NCI-H187 treated with DMSO at 0.1 percent for 48 hours (cell line): ENCODE measurements around the gene ADGRF5.

Source experiments
- DNase-seq: peaks from one replicate; lab custom pipeline; 2025; lab: John Stamatoyannopoulos, UW

The ADGRF5 gene, protein sequence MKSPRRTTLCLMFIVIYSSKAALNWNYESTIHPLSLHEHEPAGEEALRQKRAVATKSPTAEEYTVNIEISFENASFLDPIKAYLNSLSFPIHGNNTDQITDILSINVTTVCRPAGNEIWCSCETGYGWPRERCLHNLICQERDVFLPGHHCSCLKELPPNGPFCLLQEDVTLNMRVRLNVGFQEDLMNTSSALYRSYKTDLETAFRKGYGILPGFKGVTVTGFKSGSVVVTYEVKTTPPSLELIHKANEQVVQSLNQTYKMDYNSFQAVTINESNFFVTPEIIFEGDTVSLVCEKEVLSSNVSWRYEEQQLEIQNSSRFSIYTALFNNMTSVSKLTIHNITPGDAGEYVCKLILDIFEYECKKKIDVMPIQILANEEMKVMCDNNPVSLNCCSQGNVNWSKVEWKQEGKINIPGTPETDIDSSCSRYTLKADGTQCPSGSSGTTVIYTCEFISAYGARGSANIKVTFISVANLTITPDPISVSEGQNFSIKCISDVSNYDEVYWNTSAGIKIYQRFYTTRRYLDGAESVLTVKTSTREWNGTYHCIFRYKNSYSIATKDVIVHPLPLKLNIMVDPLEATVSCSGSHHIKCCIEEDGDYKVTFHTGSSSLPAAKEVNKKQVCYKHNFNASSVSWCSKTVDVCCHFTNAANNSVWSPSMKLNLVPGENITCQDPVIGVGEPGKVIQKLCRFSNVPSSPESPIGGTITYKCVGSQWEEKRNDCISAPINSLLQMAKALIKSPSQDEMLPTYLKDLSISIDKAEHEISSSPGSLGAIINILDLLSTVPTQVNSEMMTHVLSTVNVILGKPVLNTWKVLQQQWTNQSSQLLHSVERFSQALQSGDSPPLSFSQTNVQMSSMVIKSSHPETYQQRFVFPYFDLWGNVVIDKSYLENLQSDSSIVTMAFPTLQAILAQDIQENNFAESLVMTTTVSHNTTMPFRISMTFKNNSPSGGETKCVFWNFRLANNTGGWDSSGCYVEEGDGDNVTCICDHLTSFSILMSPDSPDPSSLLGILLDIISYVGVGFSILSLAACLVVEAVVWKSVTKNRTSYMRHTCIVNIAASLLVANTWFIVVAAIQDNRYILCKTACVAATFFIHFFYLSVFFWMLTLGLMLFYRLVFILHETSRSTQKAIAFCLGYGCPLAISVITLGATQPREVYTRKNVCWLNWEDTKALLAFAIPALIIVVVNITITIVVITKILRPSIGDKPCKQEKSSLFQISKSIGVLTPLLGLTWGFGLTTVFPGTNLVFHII (N-terminal part only)

DNA sequence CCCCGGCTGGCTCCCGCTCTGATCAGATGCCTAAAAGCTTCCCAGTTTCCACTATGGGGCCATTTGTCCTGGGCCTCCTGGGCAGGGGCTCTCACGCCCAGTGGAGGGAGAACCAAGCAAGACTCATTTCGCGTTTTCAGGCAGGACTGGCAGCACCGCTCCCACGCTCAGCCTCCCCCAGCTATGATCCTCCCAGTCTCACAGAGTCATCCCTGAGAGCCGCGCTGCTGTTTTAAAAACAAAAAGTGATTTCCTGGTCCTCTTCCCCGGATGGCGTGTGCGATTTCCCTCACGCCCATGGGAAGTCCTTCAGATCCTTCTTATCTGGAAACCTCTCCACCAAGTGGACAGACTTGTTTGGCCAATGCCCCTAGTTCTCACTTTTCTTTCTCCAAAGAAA lies at the start of gene ADGRF5:
Gene ADGRF5, minus strand, starts transcription at position 208 of the 400 bp plus-strand sequence. CDS start 15,176 bp downstream, outside the sequence.
- DNase-seq, result no peak

DNA sequence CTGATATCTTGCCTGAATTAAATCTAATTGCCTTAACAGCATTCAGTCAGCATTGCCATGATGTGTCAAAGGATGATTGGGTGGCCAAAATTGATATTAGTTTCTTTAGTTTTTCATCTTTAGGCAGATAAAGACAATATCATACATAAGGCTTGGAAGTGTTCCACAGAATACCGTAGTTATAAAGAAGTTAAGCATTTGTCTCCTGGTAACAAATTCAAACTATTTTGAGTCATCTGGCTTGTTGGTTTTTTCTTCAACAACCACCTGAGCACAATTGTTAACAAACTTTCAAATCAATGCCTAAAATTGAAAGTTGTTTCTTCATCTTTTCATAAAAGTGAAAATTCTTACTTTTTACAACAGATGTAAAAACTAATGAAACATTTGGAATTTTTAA lies 47.5 kb upstream of the ADGRF5 start:
- no peak for DNase-seq

DNA sequence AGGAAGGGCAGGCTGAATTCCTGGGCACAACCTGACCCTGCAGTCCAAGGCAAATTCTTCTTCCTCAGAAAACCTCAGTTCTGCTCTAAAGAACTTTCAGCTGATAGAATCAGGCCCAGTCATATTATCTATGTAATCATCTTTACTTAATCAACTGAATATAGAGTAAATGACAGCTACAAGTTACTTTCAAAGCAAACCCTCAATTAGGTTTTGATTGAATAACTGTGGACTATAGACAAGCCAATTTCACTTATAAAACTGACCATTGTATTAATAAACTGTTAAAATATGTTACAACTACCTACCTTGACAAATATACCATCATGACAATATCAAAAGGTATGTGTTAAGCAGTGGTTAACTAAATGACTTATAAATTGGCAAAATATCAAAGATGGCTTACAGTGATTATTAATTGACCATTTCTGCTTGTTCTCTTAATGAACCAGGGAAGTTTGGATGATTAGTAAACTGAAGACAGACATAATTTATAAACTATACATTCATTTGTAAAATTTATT lies 46.1 kb upstream of the ADGRF5 start:
- no peak for DNase-seq

DNA sequence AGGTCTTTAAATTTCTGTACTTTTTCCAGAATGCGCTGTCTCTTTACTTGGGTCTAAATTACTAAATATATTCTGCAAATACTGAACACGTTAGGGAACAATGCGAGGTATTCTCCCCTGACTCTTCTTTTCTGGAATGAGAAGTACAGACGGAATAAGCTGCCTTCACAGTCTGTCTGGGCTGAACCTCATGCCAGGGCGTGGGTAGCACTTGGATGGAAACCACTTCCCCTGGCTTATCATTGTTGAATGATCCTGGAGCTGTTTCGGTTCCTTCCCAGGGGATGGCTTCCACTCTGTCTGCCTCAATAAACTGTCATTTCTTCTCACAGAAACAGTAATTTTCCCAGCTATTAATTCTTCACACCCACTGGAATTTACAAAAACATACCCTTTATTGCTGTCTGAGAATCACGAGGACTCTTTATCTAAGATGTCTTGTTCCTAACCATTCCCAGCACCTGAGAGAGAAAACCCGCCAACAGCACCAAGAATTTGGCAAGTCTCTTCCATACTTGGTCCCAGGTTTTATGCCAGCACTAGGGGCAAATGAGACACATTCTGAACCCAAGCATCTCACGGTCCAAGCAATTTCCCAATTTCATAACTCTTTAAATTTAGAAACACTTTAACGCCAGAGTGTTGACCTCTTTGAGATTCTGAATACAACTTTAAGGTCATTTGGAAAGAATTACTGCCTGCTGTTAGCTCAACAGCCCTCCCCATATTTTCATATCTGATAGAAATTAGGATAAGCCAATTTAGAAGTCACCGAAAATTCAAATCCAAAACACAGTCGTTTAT lies 43.2 kb upstream of the ADGRF5 start:
- DNase-seq, result no peak

DNA sequence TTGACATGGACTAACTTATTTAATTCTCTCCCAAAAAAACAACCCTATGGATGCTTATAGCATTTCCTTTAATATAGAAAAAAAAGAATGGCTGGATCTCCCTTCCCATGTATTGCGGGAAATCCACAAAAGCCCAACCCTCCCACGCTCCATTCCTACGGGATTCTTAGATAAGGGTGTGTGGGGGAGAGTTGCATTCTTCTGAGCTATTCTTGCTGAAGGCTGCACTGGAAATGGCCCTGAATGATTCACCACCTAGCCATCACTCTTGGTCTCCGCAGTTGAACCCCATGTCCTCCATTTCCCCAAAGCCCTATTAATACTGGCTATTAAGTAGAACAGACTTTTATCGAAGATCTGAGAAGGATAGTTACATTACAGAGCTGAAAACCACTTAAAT lies 41.9 kb upstream of the ADGRF5 start:
- DNase-seq, result no peak

DNA sequence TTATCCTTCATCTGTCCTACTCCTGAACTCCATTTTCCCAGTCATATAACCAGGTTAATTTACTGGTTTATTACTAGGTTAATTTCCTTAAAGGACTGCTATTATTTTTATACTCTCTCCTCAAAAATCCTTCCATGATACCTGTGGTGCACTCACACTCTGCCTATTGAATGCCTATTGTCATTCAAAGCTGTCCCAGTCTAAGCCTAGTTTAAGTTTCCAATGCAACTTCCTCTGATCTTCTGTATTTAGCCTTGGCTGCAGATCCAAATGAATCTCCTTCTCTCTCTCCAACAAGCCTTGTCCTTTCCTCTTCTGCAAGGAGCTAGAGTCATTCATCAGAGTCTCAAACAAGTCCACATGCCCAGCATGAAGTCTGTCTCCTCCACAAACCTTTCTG lies 41.3 kb upstream of the ADGRF5 start:
- no peak for DNase-seq

DNA sequence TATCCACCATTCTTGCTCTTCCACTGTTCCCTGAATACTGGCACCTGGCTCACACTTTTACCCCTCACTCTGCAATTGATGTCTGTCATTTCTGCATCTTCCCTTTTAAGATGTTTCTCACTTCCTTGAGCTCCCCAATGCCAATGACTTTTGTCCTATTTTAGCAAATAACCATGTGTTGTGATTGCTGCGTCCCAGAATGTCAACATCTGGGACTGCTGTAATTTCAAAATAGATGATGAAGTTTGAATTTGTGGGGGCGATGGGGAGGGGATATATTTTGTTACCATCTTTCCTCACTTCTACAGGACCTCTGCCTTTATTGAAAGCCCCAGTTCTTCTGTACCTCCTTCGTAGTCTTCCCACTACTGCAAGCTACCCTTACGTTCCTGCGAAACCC lies 40.0 kb upstream of the ADGRF5 start:
- DNase-seq, result no peak

DNA sequence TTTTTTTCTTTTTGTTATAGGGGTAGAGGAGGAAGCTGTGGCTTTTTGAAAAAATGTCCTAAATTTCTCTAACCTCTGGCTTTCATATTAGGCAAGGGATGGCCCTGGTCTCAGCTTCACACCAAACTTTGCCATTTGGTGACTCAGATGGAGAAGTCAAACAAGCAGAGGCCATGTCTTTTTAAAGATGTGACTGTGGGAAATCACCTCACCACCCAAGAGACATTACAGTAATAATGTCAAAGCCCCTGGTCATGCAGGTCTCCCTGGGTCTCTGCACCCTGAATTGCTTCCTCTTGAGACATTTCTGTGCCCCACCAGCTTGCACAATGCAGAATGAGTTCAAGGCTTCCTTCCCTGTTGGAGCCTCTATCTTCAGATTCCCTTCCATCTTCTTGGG lies 39.5 kb upstream of the ADGRF5 start:
- no peak for DNase-seq

DNA sequence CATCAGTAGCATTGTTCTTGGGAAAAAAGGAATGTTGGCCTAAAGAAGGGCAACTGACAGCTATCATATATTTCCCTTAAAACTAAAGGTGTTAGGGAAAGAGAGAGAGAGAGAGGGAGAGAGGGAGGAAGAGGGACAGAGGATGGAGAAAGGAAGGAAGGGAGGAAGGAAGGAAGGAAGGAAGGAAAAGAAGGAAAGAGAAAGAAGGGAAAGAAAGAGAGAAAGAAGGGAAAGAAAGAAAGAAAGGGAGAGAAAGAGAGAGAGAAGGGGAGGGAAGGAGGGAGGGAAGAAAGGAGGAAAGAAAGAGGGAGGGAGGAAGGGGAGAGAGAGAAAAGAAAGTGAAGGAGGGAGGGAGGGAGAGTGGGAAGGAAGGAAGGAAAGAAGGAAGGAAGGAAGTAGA lies 37.7 kb upstream of the ADGRF5 start:
- DNase-seq, result no peak

DNA sequence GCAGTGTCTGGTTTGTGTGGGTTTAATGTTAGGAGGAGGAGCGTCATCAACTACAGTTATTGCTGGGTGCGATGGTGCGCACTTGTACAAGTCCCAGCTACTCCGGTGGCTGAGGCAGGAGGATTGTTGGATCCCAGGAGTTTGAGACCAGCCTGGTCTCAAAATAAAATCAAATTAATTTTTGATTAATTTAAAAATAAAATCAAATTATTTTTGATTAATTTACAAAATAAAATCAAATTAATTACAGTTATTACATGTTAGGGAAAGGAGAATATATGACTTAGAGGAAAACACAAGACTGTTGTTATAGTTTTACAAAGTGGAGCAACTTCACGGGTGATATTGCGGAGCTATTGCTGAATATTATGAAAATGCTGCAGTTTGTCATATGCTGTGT lies 34.7 kb upstream of the ADGRF5 start:
- no peak for DNase-seq

DNA sequence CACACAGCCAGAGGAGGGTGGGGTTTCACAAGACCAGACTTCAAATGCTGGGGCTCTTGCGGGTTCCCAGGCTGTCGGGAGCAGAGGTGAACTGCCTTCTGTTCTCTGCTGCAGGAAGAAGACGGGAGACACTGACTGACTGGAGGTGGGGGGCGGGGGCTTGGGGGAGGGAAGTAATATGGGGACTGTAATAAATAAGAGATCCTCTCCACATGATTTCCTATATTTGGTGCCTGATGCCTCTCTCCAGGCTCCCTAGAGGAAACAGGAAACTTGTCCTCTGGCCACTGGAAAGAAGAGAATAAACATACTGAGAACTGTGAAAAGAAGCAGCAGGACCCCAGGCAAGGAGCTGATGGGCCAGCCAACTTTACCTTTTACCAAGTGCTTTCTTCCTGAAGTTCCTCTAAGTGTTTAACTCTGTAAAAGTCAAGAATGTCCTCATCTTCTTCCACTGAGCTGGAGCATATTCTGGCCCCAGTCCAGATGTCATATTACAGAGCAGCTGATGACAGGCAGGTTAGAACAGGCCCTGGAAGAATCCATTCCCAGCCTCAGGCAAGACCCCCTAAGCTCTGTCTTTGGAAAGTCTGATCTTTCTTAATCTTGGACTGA lies 33.2 kb upstream of the ADGRF5 start:
- DNase-seq, result no peak

DNA sequence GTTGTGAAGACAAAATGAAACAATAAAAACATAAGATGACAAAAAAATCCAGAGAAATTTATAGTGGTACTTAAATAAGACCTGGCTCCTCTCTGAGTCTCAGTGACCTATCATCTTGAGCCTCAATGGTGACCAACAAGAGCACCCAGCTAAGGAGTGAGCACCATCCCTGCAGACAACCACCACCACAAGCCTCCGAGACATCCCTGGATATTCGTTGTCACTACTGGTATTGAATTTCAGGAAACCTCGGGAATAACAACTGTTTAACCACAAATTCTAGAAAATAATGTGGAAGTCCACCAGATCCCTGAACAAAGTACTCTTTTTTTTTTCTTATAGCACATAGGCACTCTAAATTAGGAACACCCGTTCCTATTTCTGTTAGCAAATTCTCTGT lies 32.2 kb upstream of the ADGRF5 start:
- no peak for DNase-seq

DNA sequence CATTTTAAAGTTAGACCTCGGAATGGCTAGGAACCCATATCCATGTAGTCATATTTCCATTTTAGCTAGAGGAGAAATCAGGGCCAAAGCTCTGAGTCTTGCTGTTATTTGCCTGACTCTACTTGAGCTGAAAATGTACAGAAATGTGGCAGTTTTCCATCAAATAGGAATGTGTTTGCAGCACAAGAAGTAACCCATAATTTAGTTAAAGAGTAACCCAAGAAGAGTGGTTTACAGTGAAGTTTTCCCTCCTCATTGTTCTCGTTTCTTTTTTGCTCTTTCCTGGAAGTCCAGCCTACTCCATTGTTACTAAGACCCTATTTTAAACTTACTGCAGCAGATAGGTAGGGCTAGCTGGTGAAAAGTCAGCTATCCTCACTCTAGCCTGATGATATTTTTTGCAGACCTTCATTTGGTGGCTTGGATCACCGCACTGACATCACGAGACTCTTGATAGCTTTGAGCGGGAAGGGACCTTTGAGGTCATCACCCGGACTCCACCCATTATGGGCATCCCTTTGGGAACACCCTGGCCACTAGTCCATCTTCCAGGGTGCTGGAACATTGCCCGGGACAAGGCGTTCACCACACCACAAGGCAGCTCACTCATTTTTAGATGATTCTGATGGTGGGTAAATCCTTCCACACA lies 28.0 kb upstream of the ADGRF5 start:
- no peak for DNase-seq

DNA sequence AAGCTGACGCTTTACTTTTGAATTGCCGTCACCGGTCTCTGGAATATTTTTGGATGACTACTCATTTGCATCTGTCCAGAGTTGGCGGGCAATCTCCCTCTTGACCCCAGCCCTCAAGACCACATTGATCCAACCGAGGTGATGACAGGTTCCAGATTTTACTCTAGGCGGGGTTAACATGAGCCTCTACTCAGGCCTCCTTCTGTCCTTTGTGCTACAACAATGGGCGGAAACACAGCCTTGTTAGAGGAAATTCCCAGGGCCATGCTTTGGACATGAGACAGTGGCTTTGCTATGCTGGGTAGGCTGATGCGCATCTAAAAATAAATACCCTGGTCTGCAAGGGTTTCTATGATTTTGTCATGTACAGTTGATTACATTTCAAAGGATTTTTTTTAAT lies 27.0 kb upstream of the ADGRF5 start:
- no peak for DNase-seq

DNA sequence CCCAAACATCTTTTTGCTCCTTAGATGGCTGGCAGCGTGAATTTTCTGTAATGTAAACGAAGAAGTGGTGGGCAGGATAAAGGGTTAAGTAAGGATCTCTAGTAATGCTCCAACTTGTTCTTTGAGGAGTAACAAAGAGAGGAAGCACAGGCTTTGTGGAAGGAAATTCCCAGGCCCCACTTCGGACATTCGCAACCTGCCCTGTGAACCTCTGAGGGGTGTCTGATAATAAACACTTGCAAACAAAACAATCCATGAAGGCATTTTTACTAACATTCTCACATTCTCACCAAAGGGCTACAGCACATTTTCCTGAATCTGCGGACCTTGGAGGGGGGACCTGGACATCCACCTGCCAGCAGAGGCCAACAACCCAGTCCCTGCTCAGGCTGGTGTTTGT lies 25.8 kb upstream of the ADGRF5 start:
- no peak for DNase-seq

DNA sequence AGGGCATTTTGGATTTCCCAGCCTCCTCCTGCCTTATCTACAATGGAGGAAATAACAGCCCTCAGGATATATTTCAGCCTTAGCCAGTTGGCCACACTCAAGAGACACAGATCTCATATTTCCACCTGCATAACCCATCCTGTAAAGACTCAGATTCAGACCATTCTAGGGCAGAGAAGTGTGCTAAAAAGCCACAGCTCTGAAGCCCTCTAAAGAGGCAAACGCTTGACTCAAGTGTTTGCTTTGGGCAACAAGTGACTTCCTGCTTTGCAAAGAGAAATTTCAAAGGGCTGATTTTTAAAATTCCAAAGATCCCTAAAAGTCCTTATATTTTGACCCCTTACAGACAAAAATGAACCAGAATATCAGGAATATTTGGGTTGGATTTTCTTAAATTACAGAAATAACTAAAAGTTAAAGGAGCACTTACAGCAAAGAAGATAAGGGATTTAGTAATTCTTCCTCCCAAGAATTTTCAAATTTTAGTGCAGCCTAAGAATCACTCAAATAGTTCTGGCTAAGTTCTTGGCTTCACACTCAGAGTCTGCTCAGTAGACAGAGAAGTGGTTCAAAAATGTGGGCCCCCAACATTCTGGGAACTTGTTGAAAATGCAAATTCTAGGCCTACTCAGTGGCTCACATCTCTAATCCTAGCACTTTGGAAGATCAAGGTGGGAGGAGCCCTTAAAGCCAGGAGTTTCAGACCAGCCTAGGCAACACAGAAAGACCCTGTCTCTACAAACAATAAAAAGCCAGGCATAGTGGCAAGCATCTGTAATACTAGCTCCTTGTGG lies 18.9 kb upstream of the ADGRF5 start:
- peak; percentile 61 for DNase-seq

DNA sequence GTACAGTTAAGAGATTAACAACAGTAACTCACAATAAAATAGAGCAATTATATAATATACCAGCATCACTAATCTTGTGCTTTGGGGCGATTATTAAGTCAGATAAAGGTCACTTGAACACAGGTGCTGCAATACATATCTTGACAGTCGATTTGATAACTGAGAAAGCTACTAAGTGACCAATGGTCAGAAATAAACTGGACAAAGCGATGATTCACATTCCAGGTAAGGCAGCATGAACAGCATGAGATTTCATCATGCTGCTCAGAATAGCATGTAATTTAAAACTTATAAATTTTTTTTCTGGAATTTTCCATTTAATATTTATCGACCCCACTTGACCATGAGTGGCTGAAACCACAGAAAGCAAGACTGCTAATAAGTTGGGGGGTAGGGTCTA lies 15.9 kb upstream of the ADGRF5 start:
- DNase-seq, result no peak

DNA sequence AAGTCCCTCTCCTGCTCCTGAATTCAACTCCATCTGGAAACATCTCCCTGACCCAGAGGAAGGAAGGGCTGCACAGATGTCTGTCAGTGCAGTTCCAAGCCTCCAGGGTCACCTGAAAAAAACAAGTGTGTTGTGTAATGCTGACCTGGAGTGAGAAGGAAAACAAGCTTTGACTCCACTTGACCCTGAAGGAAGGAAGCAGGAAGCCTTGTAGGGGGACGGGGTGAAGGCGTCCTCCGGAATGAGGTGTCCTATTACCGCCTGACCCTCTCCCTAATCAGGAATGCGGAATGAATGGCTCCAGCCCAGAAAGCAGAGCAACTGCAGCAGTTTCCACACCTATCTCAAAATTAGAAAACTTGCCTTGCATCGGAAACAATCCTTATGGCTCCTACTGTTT lies 13.9 kb upstream of the ADGRF5 start:
- DNase-seq, result no peak

DNA sequence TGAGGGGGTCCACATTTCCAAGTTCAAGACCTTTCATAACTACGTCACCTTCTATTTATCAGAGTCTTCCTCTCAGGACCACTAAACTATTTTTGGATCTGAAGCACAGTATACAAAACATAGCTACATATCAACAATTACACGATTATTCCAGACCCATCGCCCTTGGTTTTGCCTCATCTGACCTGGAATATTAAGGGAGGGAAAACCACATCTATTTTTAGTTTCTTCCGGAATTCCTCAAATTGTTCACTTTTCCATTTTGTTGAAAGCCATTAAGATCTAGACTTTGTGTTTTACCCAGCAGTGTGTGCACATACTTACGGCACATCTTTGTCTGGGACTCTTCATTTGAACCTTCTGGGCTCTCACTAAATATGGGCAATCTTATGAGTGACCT lies 12.0 kb upstream of the ADGRF5 start:
- no peak for DNase-seq
